ENCODE measurements around the gene RARRES2. TPM values are rescaled to one million over a fixed set of nuclear protein-coding genes. Genes with fewer than 3 reads are reported as not detected.
"Not testable (repeated sequence)": the region's sequence is repeated elsewhere in the genome, so short reads cannot be mapped to it uniquely, and the experiment has no call there.

The RARRES2 gene
- polyA plus RNA-seq, 2 donors, result 22.6 to 39.3 TPM

- H3K27ac ChIP-seq (ENCODE audit: low read depth in 2 of 2, low read length in 1 of 2); H3K9me3 ChIP-seq (ENCODE audit: control insufficient read depth in 2 of 2, insufficient read depth in 1 of 2, low read depth in 1 of 2, low read length in 1 of 2); H3K27me3 ChIP-seq (ENCODE audit: control insufficient read depth in 1 of 2, insufficient read depth in 2 of 2, low read length in 2 of 2); H3K4me3 ChIP-seq (ENCODE audit: low read depth in 1 of 2, low read length in 2 of 2); H3K36me3 ChIP-seq (ENCODE audit: control insufficient read depth in 2 of 2, insufficient read depth in 2 of 2, low read length in 1 of 2); H3K4me1 ChIP-seq (ENCODE audit: control insufficient read depth in 2 of 2, insufficient read depth in 2 of 2, low read length in 1 of 2): not testable (repeated sequence)
- 93 to 97% methylated on average over 5 of the region's 6 CpGs for WGBS, 2 donors
These were observed 52.6 kb downstream of the RARRES2 start for GRCh38 chr7:150288816-150289215.

Other genes starting within 250 kb of the RARRES2 start
- gene LRRC61, start 18.3 kb downstream of the RARRES2 start, polyA plus RNA-seq, result 1 to 10 TPM; 5.2 to 8.3 TPM
- 1 to 10 TPM; 8.0 to 8.5 TPM for gene ACTR3C, start 18.1 kb downstream of the RARRES2 start, polyA plus RNA-seq
- 10 to 100 TPM; 22.7 to 32.6 TPM for gene REPIN1, start 27.2 kb upstream of the RARRES2 start, polyA plus RNA-seq
- gene ZNF775, start 37.7 kb upstream of the RARRES2 start, polyA plus RNA-seq, result 1 to 10 TPM in 1 of 2 donors, under 1 TPM in 1; 0.81 to 1.6 TPM
- gene GIMAP8, start 109.0 kb upstream of the RARRES2 start, polyA plus RNA-seq, result 1 to 10 TPM; 1.8 to 1.9 TPM
- 10 to 100 TPM in 1 of 2 donors, 1 to 10 TPM in 1; 8.0 to 10.1 TPM for gene GIMAP7, start 173.2 kb upstream of the RARRES2 start, polyA plus RNA-seq
- 1 to 10 TPM; 4.6 to 5.3 TPM for gene GIMAP4, start 225.8 kb upstream of the RARRES2 start, polyA plus RNA-seq